ENCODE results near the gene RANBP10.

RANBP10 gene

GRCh38 chr16:67736858-67737257 lies 69.5 kb downstream of the RANBP10 start:
- no peak for DNase-seq

DNA sequence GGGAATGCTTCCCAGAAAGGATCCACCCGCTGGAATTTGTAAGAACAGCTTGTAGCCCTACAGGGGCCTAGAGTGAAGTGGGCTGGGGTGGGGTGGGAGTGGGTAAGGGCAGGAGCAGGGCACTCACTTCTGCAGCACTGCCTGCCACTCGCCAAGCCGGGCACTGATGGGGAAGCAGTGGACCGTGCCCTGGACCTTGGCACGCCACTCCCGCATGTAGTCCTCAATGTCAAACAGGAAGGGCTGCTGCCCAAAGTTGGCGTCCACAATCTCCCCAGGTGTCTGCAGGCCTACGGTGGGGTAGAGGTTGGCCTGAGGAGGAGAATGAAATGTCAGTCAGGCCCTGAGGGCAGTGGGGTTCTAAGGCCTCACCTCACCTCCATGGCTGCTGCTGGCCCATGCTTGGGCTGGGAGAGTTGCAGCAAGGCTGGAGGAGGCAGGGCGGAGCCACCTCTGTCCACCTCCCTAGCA lies 71.6 kb downstream of the RANBP10 start:
- no peak for DNase-seq

- DNase-seq: no peak
Observed at GRCh38 chr16:67733734-67734470, 72.5 kb downstream of the RANBP10 start.

DNA sequence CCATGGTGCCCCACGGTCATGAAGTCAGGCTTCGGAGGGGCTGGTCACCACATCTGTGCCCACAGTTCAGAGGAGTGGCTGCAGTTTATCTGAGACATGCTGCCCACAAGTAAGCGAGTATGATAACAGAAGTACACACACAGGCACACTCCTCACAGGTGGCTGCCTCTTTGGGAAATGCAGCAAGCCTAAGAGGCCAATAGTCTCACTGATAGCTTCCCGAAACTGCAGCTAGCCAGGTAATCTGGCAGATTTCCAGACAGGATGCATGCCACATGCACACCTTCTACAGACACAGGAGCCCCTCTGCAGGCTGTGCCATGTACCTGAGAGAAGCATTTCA lies 74.6 kb downstream of the RANBP10 start:
- no peak for DNase-seq

DNA sequence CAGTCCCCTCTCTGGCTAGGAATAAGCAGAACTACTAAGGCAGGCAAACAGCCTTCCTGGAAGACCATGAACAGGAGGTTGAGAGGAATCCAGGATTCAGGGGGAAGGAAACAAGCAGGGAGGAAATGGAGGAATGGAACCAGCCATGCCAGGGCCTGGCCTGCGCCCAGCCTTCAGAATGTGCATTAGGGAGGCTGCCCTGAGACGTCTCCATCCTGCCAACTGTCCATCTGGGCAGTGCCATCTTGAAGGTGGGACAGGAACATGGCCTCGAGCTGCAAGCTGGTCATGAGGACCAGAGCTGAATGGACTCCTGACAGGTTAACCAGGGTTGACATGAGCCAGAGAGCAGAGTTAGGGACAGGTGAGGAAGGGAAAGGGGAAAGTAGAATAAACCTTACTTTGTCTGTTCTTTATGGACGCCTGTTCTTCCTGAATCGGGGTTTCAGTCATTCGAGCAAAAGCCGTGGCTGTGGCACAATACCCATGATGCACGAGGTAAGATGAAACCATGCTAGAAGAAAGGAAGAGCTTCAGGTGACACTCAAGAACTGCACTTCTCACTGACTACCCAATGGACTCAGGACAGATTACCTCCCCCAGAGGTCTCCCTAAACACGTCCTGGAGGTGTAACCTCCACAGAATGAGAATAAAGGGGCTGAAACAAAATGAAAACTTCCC lies 75.1 kb downstream of the RANBP10 start:
- DNase-seq: no peak

DNA sequence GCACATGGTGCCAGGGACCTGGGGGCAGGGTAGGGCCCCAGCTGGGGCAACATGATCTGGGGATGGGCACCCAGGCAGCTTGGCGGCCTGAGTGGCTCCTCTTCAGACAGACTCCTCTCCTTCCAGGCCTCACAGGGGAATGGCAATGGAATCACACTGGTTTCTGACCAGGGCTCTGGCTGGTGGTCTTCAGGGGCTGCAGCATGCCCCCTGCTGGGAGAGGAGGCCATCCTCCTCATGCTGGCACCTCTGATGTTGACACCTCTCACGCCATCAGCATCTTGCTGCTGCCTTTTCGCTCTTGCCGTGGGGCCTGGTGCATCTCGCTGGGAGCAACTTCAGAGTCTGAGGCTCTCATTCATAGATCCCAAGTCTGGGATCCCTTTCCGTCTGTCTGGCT lies 76.0 kb downstream of the RANBP10 start:
- no peak for DNase-seq

DNA sequence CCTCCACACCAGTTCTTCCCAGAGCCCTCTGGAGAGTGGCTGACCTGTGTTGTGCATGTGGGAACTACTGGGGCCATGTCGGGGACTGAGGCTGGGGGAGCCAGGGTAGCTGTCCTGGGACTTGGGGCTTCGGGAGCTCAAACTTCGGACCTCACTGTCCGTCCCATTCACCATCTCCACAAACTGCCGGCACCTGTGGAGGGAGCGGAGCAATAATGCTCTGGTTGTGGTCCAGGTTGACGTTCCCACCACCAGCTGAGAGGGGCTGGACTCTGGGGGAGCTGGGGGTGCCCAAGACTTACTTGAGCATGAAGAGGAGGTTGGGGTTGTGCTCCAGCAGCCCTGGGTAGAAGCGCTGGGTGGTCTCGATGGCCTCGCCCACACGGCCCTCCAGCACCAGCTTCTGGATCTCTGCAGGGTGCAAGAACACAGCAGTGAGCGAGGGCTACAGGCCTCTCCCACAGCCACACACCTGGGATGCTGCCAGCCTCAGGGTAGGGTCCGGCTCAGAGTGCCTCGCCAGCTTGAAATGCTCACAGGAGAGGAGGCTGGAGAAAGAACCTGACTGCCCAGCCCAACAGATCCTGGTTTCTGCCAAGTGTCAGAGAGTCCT lies 76.6 kb downstream of the RANBP10 start:
- no peak for DNase-seq

GRCh38 chr16:67727521-67728485 lies 78.6 kb downstream of the RANBP10 start:
- DNase-seq: no peak

DNA sequence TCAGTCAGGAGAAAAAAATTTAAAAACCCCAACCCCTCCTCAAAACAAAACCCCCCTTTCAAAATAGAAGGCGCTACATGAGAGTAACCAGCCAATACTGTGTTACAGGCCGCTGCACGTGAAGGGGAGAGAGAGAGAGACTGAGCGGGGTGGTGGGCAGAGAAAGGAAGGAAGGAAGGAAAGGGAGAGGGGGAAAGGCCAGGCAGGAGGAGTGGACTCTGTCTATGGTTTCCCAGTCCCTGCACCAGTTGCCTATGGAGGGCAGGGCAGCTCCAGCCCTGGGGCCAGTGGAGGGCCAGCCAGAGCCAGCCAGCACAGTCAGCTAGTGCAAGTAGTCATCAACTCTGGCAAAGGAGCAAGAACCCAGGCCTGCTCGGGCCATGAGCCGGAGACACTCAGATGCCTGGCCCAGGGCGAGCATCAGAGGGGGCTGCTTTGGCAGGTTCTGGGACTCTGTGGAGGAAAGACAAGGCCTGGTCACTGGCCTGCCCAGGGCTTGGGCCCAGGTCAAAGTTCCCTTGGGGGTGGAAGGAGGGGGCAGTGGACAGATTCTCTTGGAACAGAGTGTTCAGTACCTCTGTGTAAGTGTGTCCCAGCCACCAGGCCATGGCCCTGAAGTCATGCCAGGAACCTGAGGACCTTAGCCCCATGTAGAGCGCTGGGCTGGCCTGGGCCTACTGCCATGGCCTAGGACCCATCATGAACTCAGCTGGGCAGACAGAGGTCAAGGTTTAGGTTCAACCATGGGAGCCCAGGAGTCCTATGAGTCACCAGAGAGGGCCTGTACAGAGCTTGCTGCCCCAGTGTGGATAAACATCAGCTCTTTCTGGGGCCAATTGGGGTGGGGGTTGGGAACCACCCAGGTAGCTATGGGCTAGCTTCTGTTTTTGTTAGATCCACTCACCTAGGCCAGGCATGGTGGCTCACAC lies 80.0 kb downstream of the RANBP10 start:
- no peak for DNase-seq

DNA sequence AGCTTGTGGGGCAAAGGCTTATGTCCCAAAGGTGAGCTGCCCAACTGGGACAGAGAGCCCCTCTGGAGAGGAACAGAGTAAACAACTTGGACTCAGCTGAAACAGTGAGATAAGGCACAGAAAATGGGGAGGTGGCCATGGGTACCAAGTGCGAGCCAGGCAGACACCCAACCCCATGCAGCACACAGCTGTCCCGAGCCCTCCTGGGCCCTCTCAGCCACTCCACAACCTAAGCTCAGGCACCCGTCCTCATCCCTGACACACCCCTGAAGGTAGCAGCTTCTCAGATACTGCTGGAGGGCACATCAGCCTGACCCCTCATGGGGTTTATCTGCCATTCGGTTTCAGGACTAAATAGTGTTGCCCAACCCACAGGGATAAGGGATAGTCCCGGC lies 82.5 kb downstream of the RANBP10 start:
- DNase-seq: no peak

DNA sequence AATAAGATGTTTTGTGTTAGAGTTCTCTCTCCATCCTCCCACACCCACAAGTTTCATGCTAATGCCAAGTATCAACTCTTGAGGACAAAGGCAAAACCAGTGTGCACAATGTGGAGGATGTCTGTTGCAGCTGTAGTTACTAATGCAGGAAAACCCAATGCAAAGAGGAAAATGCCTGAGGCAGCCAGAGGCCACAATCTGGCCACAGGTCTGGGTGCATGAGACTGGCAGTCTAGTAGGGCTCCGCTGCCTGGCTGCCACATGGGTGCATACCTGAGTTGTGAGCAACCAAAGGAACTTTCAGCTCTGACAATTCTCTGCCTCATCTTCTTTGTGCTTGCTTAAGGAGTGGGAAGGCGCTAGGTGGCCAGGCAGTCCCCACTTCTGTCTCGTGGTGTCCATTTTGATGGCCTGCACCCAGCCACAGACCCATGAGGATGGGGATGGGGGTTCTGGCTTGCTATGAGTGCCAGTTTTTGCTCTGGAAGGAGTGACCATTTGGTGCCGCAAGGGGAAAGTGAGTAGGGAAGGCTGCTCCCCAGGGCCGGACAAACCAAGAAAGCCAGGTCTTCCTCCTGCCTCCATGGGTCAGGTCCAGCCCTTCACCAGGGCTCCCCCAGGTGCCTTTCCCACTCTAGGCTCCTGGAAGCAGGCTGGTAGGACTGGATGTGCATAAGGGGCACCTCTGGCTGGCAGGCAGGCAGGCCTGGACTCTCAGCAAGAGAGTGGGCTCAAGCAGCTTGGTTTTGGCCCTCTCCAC lies 83.0 kb downstream of the RANBP10 start:
- DNase-seq: no peak

- DNase-seq: no peak
Observed at GRCh38 chr16:67720236-67720635, 86.1 kb downstream of the RANBP10 start.

DNA sequence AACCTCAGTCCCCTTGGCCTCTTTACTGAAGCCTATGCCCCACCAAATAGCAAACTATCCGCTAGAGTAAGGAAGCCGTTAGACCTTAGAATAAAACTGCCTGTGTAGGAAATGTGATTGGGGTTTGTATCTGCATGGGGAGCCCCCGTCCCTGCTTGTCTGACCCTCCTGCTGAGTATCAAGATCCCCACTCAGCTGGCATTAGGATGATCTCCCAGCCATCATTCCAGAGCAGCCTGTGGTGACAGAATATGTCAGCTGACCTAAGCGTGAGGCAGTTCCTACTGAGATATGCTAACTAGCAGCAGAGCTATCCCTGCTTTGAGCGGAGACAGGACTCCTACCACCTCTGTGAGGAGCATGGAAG lies 86.6 kb downstream of the RANBP10 start:
- no peak for DNase-seq

DNA sequence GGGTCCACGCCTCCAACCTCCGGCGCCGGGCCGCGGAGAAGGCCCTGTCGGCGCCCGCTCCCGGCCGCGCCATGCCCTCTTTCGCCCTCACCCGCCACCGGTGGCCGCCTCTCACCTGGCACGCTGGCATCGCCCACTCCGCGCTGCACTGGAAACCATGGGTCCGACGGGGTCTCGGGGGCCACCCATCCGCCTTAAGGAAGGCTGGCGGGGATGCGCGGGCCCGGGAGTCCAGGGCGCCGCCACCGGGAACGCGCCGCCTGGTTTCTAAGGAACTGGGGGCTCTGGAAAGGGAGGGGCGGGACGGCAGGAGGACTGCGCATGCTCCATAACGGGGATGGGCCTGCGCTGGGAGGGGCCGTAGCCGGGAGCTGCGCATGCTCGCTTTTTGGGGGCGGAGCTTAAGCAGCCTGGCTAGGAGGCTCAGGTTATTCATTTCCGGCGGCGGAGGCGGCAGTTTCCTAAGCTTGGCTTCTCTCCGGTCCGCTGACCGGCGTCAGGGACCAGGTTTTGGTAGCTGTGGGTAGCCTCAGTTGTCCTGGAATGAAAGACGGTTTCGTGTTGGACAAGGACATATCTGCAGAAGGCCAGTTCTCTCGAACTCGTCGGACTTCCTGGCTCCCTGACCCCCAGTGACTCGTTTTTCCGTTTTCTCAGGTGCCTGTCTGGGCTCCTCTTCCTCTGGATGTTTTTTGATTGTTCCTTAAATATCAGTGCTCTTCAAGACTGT lies 87.1 kb downstream of the RANBP10 start, which contains the start of gene GFOD2:
TSS of gene GFOD2 (minus strand) at position 269 of the 730 bp plus-strand sequence. CDS start 33,601 bp downstream, outside the sequence.
- DNase-seq: peak; percentile 99

GRCh38 chr16:67718668-67719047 lies 87.7 kb downstream of the RANBP10 start:
- DNase-seq: no peak

DNA sequence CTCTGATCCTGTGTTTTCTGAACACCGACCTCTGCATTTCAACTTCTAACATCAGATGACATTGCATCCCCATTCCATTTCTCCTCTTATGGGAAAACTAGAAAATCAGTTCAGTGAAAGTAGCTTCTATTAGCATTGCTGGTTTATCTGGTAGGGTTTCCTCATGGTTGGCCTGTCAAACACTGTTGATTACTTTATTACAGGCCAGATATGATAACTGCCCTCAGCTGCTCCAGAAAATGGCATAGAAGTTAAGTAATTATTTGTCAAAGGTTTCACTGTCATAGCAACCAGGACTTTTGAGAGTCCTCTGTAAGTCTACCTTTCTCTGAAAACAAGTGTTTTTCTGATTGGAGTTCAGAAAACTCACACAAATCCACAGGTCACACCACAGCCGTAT lies 90.3 kb downstream of the RANBP10 start:
- DNase-seq: no peak

DNA sequence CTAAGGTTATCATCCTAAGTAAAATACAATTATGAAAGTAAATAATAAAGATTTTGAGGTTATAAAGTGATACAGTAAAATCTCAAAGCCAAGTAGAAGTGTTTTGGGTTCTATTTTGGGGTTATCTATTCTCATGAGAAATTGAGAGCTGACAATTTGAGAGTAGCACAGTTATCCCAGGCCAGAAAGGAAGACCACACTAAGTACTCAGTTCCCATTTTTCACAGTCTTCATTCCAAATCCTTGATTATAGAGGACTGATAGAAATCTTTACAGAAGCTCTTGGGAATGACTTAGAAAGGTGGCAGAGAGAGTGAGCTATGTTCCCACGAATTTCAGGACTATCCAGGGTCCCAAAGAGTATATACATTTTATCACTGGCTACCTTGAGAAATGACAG lies 91.8 kb downstream of the RANBP10 start:
- DNase-seq: no peak

- no peak for DNase-seq
Observed at GRCh38 chr16:67713647-67714273, 92.6 kb downstream of the RANBP10 start.

DNA sequence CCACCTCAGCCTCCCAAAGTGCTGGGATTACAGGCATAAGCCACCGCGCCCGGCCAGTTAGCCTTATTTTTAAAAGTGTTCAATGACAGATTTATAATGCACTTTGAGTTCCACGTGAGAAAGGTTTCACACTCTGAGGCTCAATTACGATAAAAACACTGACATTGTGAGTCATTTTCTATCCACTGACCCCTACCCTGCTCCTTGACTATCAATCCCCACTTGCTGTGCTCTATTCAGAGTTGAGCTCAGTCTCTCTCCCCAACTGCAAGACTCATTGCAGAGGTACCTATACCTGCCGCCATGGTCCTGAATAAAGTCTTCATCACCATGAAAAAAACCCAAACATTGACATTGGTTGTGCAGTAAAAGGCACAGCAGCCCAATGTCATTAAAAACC lies 95.8 kb downstream of the RANBP10 start:
- no peak for DNase-seq

- no peak for DNase-seq
Observed at GRCh38 chr16:67709050-67709449, 97.3 kb downstream of the RANBP10 start.

All from effector CD4-positive, alpha-beta T cell (primary cell).